Kidney epithelial cell (primary cell): Measurements from ENCODE around the gene UMPS. TPM values are rescaled to one million over a fixed set of nuclear protein-coding genes. Genes with fewer than 3 reads are reported as not detected.
"Not testable (repeated sequence)": the region's sequence is repeated elsewhere in the genome, so short reads cannot be mapped to it uniquely, and the experiment has no call there.

Experiments used
- DNase-seq: peaks from one replicate; pipeline ENCODE4 v3.0.0-alpha.2; 2010; ENCODE audit warnings: low read depth
- H3K27me3 ChIP-seq: 2 replicates; pipeline ENCODE4 v1.6.0; 2011; ENCODE audit warnings: low read length; ENCODE audit not compliant: control insufficient read depth, insufficient read depth
- H3K36me3 ChIP-seq: 2 replicates; pipeline ENCODE4 v1.5.1; 2011; ENCODE audit warnings: low read length; ENCODE audit not compliant: control insufficient read depth, insufficient read depth
- H3K4me3 ChIP-seq: 2 replicates; pipeline ENCODE4 v1.5.1; 2011; ENCODE audit warnings: low read depth, mild to moderate bottlenecking, control low read depth, low read length
- CTCF ChIP-seq: IDR thresholded peaks from 2 replicates; pipeline ENCODE4 v1.5.1; 2011; ENCODE audit warnings: mild to moderate bottlenecking, moderate library complexity, low read length, control low read depth, inconsistent platforms; ENCODE audit not compliant: insufficient read depth, poor library complexity, severe bottlenecking
- total RNA-seq: library from RNA; depleted of rRNA; stranded (reverse); fragments of >200 nt; gene quantifications from 2 replicates; pipeline ENCODE4 v1.2.3, GENCODE V29; 2015

The UMPS gene
- total RNA-seq, 1 donor from 2014 or later = 36.0 TPM

GRCh38 chr3:124747111-124747981, 17.1 kb downstream of the UMPS start:
- Histone ChIP-seq H3K27me3 (no peaks in the 10 kb centered on the region), H3K4me3 (no peak overlapping the region), H3K36me3 (no peaks in the 10 kb centered on the region)
- no peak for DNase-seq
- no peak for TF ChIP-seq CTCF

GRCh38 chr3:124748560-124749198, 18.4 kb downstream of the UMPS start:
- H3K4me3 ChIP-seq = no peak overlapping the region
- no peaks in the 10 kb centered on the region for H3K36me3 ChIP-seq
- DNase-seq = no peak
- H3K27me3 ChIP-seq = no peaks in the 10 kb centered on the region
- no peak for TF ChIP-seq CTCF

- not testable (repeated sequence) for DNase-seq, H3K36me3 ChIP-seq, H3K4me3 ChIP-seq, H3K27me3 ChIP-seq
These were observed 19.6 kb downstream of the UMPS start for GRCh38 chr3:124749877-124750276.

- no peaks in the 10 kb centered on the region for H3K36me3 ChIP-seq
- no peak overlapping the region for H3K4me3 ChIP-seq
- H3K27me3 ChIP-seq = no peaks in the 10 kb centered on the region
- no peak for TF ChIP-seq CTCF
- DNase-seq = no peak
These were observed 21.2 kb downstream of the UMPS start for GRCh38 chr3:124751501-124751900.

GRCh38 chr3:124752051-124752450, 21.8 kb downstream of the UMPS start:
- Histone ChIP-seq H3K27me3 (no peaks in the 10 kb centered on the region), H3K36me3 (no peaks in the 10 kb centered on the region), H3K4me3 (no peak overlapping the region)
- no peak for DNase-seq
- TF ChIP-seq CTCF = no peak

- not testable (repeated sequence) for H3K27me3 ChIP-seq, H3K4me3 ChIP-seq, H3K36me3 ChIP-seq, DNase-seq
These were observed 27.7 kb downstream of the UMPS start for GRCh38 chr3:124757926-124758325.
